Measurements from ENCODE around the gene CNIH3.

CNIH3 gene

DNA sequence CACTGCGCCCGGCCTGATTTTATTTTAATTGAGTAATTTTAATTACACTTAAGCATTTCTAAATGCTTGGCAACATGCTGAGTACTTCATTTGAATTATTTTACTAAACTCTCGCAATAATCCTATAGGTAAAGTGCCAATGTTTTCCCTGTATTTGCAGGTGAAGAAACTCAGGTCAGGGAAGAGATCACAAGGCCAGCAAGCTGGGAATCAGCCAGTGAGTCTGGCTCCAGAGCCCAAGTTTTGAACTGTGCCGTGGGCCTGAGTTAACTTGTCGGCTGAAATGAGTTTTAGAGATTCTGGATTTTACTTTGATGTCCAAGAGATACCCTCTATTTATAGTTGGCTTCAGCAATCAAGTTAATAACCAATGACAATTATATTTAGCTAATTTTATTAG lies 141.4 kb downstream of the CNIH3 start:
- H3K4me3 ChIP-seq (ENCODE audit: low read depth, low read length): no peak overlapping the region
- in situ Hi-C loops (cut with HindIII; ENCODE audit: low sequenced_read_pairs): no loop called here
- DNase-seq (ENCODE audit: low read depth, low spot score): no peak
- TF ChIP-seq, protein P1, sequence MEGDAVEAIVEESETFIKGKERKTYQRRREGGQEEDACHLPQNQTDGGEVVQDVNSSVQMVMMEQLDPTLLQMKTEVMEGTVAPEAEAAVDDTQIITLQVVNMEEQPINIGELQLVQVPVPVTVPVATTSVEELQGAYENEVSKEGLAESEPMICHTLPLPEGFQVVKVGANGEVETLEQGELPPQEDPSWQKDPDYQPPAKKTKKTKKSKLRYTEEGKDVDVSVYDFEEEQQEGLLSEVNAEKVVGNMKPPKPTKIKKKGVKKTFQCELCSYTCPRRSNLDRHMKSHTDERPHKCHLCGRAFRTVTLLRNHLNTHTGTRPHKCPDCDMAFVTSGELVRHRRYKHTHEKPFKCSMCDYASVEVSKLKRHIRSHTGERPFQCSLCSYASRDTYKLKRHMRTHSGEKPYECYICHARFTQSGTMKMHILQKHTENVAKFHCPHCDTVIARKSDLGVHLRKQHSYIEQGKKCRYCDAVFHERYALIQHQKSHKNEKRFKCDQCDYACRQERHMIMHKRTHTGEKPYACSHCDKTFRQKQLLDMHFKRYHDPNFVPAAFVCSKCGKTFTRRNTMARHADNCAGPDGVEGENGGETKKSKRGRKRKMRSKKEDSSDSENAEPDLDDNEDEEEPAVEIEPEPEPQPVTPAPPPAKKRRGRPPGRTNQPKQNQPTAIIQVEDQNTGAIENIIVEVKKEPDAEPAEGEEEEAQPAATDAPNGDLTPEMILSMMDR (IDR thresholded peaks at IDR 0.05; ENCODE audit: low read depth, low read length): no peak

DNA sequence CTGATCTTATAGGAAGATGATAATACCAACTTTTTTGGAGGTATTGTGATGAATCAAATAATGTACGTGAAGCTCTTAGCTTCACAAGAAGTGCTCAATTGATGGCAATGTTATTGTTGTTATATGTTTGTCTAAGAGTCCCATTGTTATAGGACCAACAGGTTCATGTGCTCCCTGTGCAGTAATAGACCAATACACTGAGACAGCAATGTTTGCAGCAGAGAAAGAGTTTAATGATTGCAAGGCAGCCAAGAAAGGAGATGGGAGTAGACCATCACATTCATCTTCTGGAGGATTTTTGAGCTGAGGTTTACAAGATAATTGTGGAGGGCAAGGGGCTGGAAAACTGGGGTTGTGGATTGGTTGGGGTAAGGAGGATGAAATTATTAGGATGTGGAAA lies 143.0 kb downstream of the CNIH3 start:
- TF ChIP-seq, protein P1 (IDR thresholded peaks at IDR 0.05; ENCODE audit: low read depth, low read length): no peak
- in situ Hi-C loops (cut with HindIII; ENCODE audit: low sequenced_read_pairs): no loop called here

DNA sequence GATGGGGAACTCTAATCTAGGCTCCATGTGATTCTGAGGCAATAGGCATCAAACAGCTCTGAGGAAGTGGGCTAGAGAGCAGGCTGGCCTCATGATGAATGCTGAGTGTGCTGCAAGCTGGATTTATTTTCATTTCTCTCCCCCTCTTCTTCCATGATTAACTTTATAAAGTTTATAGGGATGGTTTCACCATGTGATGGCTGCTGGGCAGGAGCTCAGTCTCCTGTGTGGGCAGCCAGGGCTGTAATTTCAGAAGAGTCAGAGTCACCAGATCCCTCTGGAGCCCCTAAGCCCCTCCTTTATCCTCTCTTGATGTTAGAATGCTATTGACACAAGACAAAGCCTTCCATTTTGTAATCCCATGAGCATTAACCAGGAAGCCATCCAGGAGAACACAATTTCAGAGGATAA lies 143.6 kb downstream of the CNIH3 start:
- H3K4me3 ChIP-seq (ENCODE audit: low read depth, low read length): no peak overlapping the region
- TF ChIP-seq, protein P1 (IDR thresholded peaks at IDR 0.05; ENCODE audit: low read depth, low read length): no peak
- DNase-seq (ENCODE audit: low read depth, low spot score): no peak
- in situ Hi-C loops (cut with HindIII; ENCODE audit: low sequenced_read_pairs): no loop called here

More for the DNA sequence above, 143.0 kb downstream of the CNIH3 start:
- H3K4me3 ChIP-seq (ENCODE audit: low read depth, low read length): no peak overlapping the region
- DNase-seq (ENCODE audit: low read depth, low spot score): no peak

DNA sequence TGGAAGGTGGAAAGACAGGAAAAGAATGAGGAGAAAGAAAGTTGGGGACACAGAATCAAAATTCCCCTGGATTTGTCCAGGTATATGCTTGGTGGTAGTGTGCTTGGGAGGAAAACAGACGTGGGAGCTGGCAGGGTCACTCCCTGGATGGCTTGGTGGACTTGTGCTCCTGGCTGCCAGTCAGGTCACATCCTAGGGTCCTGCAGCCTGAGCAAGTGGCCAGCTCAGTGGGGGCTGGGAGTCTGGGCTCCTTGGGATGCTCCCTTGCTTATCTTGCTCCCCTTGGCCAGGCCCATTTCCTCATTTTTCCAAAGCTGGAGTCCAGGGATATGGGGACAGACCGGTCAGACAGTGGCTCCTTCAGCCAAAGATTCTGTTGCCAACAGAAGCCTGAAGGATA lies 144.0 kb downstream of the CNIH3 start:
- TF ChIP-seq, protein P1 (IDR thresholded peaks at IDR 0.05; ENCODE audit: low read depth, low read length): no peak
- no peak for DNase-seq (ENCODE audit: low read depth, low spot score)
- H3K4me3 ChIP-seq (ENCODE audit: low read depth, low read length): no peak overlapping the region
- in situ Hi-C loops (cut with HindIII; ENCODE audit: low sequenced_read_pairs): no loop called here

DNA sequence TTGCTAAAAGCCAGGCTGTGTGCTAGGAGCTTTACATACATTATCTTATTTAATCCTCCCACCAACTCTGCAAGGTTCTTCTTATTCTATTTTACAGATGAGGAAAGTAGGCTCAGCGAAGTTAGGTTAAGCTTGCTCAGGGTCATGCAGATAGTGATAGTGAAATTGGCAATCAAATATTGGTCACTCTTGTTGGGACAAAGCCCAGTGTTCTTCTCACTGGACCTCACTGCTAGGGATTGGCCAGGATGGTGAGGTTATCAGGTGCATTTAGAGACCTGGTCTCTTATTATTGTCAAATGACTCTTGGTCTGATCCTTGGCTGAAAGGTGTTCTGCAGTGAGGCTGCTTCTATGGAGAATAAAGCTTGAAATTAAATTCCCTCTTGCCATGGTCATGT lies 145.1 kb downstream of the CNIH3 start:
- in situ Hi-C loops (cut with HindIII; ENCODE audit: low sequenced_read_pairs): no loop called here

DNA sequence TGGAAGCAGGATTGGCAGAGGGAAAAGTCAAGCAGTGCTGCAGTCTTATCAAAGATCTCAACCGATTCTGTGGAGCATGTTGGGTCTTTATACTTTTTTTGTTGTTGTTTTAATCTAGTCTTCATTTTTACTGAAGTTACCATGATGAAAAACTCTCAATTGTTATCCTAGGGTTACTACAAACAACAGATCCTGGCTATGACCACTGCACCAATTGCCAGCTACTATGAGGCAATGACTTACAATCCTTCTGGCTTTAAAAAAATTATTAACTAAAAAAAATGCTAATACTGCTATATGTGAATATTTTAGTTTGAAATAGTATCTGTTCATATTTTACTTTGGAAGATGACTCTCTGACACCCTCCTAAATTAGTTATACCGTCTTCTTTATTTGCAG lies 145.9 kb downstream of the CNIH3 start:
- in situ Hi-C loops (cut with HindIII; ENCODE audit: low sequenced_read_pairs): no loop called here
- TF ChIP-seq, protein P1 (IDR thresholded peaks at IDR 0.05; ENCODE audit: low read depth, low read length): no peak
- DNase-seq (ENCODE audit: low read depth, low spot score): no peak
- H3K4me3 ChIP-seq (ENCODE audit: low read depth, low read length): no peak overlapping the region

More for the DNA sequence above, 145.1 kb downstream of the CNIH3 start:
- no peak for DNase-seq (ENCODE audit: low read depth, low spot score)
- TF ChIP-seq, protein P1 (IDR thresholded peaks at IDR 0.05; ENCODE audit: low read depth, low read length): no peak
- H3K4me3 ChIP-seq (ENCODE audit: low read depth, low read length): no peak overlapping the region

DNA sequence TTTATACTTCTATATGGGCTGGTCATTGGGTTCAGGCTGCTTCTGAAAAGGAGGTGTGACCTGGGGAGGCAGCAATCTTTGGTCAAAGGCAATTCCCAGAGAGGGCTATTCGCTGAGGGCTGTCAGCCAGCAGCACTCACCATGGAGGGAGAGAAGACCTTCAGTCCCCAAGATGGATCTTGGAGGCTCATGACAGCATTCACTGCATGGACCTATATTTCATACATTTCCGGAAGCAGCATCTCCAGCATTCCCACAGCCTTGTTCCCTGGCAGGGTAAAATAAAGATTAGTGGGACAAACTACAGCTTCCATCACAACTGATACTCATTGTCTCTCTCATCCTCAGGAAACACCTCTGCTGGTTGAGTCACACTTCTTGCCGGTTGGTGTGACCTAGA lies 146.6 kb downstream of the CNIH3 start:
- in situ Hi-C loops (cut with HindIII; ENCODE audit: low sequenced_read_pairs): no loop called here
- no peak for DNase-seq (ENCODE audit: low read depth, low spot score)
- no peak overlapping the region for H3K4me3 ChIP-seq (ENCODE audit: low read depth, low read length)
- TF ChIP-seq, protein P1 (IDR thresholded peaks at IDR 0.05; ENCODE audit: low read depth, low read length): no peak

Measured in astrocyte of the spinal cord (primary cell).